Measurements from ENCODE around the gene BUB3.

Gene BUB3

DNA sequence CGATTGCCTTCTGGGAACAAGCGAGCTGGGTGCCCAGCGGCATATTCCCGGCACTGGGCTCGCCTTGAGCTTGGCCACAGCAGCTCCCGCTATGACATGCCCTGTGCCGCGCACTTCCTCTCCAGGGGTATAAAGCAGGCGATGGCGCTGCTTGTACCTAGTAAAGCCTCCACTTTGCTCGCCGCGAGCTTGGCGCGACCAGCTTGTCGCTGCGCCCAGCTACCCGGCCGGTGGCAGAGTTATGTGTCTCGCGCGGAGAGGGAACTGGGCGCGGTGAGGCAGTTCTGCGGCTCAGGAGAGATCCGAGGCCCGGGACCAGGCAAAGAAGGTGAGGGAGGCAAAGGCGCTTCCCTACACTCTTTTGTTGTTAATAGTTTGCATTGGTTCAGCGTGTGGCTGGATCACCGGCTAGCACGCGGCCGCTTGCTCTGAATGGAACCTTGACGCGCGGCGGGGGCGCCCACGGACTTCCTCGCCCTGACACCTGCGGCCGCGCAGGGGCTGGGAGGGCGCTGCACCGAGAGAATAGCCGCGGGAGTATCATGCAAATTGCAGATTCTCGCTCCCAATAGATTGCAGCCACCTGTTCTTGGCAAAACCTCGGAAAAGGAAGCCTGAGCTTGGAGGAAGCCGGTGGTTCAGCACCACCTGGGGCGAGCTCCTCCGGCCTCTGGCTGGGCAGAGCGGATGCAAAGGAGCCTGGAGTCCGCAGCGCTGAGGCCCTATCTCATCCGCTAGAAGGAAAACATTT, 3.0 kb upstream of the BUB3 start:
- H3K27me3 ChIP-seq (ENCODE audit: insufficient read depth, low read depth, severe bottlenecking): peaks cover 69% of the 10 kb centered on the region
- H3K4me3 ChIP-seq (ENCODE audit: low read depth, low read length): peak overlapping the region; percentile 39
- TF ChIP-seq, protein P1, sequence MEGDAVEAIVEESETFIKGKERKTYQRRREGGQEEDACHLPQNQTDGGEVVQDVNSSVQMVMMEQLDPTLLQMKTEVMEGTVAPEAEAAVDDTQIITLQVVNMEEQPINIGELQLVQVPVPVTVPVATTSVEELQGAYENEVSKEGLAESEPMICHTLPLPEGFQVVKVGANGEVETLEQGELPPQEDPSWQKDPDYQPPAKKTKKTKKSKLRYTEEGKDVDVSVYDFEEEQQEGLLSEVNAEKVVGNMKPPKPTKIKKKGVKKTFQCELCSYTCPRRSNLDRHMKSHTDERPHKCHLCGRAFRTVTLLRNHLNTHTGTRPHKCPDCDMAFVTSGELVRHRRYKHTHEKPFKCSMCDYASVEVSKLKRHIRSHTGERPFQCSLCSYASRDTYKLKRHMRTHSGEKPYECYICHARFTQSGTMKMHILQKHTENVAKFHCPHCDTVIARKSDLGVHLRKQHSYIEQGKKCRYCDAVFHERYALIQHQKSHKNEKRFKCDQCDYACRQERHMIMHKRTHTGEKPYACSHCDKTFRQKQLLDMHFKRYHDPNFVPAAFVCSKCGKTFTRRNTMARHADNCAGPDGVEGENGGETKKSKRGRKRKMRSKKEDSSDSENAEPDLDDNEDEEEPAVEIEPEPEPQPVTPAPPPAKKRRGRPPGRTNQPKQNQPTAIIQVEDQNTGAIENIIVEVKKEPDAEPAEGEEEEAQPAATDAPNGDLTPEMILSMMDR (IDR thresholded peaks at IDR 0.05; ENCODE audit: low read depth, low read length): no peak
- peaks cover 20% of the 10 kb centered on the region for H3K36me3 ChIP-seq
- peak; percentile 47 for DNase-seq
- H3K9me3 ChIP-seq (ENCODE audit: severe bottlenecking): peaks cover 9% of the 10 kb centered on the region
- no peak overlapping the region for H3K27ac ChIP-seq

DNA sequence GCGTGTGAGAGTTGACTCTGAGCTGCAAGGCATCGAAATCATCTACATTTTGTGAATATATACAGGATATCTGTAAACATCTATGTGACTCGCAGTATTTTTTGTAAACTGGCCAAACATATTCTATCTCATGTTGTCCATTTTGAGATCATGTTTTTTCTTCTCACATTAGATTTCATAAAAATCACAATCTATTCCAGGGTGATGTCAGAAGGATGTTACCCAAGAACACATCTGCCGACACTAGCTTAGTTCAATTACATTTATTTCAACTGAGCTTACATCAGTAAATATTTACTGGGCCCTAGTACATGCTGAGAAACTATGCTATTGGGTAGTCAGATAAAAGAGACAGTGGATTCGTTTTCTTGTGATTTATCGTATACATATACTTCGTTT, 2.5 kb upstream of the BUB3 start:
- Histone ChIP-seq H3K9me3 (ENCODE audit: severe bottlenecking) (peaks cover 9% of the 10 kb centered on the region), H3K27me3 (ENCODE audit: insufficient read depth, low read depth, severe bottlenecking) (peaks cover 63% of the 10 kb centered on the region), H3K36me3 (peaks cover 26% of the 10 kb centered on the region), H3K4me3 (ENCODE audit: low read depth, low read length) (no peak overlapping the region), H3K27ac (no peak overlapping the region)
- no peak for DNase-seq
- TF ChIP-seq, protein P1 (IDR thresholded peaks at IDR 0.05; ENCODE audit: low read depth, low read length): no peak

DNA sequence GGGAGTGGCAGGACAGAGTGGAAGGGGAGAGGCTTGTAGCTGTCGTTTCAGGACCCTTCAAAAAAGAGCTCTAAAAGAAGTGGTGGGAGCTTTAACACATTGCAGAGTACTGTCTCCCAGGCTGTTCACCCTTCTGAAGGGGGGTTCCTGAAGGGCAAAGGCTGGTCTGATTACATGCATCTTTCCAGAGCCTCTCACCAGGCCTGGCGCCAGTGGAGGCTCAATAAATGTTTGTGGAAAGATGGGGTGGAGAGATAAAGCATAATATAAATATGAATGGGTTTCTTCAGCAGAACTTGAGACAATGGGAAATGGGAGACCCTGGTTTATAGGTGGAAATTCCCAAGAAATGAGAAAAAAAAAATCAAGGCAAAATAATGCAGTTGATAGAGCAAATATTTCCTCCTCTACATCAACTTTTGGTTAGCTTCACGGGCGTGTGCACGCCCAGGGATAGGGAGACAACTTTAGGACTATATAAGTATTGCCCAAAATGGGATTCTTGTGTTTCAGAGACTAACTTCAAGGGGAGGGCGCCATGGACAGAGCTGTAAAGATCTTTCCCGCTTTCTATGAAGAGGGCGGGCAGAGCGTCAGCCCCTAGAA, 613 bp upstream of the BUB3 start:
- H3K36me3 ChIP-seq: peaks cover 44% of the 10 kb centered on the region
- peaks cover 44% of the 10 kb centered on the region for H3K27me3 ChIP-seq (ENCODE audit: insufficient read depth, low read depth, severe bottlenecking)
- peak overlapping the region; percentile 58; the same call in 1 of the 2 replicates for H3K27ac ChIP-seq
- H3K9me3 ChIP-seq (ENCODE audit: severe bottlenecking): peaks cover 9% of the 10 kb centered on the region
- no peak for DNase-seq
- TF ChIP-seq, protein P1 (IDR thresholded peaks at IDR 0.05; ENCODE audit: low read depth, low read length): no peak
- no peak overlapping the region for H3K4me3 ChIP-seq (ENCODE audit: low read depth, low read length)

DNA sequence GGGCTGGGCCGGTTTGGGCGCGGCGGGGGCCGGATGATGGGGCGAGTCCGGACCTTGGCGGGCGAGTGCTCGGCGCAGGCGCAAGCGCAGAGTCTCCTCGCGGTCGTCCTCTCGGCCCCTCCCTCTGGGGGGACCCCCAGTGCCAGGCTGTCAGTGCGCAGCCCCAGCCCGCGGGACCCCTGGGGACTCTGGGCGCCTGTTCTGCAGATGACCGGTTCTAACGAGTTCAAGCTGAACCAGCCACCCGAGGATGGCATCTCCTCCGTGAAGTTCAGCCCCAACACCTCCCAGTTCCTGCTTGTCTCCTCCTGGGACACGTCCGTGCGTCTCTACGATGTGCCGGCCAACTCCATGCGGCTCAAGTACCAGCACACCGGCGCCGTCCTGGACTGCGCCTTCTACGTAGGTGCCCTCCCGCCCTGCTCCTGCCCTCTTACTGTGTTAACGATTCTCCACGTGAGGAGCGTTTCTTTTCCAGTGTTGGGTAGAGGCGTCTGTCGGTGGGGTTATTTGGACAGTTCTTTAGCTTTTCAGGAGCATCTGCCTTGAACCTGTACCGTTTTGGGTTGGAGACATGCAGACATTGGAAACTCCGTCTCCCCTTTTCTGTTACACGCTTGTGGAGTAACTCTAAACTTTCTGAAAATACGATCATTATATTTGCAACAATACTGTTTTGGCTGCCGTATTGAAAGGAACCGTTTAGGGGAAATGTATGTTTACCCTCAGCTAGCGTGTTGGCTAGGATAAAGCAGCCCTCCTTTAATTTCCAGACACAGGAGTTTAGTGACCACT, 706 bp downstream of the BUB3 start:
- TF ChIP-seq, protein P1 (IDR thresholded peaks at IDR 0.05; ENCODE audit: low read depth, low read length): no peak
- peak; percentile 62 for DNase-seq
- peaks cover 9% of the 10 kb centered on the region for H3K9me3 ChIP-seq (ENCODE audit: severe bottlenecking)
- H3K36me3 ChIP-seq: peaks cover 56% of the 10 kb centered on the region
- H3K4me3 ChIP-seq (ENCODE audit: low read depth, low read length): peak overlapping the region; percentile 99
- peaks cover 31% of the 10 kb centered on the region for H3K27me3 ChIP-seq (ENCODE audit: insufficient read depth, low read depth, severe bottlenecking)
- peak overlapping the region; percentile 99 for H3K27ac ChIP-seq

DNA sequence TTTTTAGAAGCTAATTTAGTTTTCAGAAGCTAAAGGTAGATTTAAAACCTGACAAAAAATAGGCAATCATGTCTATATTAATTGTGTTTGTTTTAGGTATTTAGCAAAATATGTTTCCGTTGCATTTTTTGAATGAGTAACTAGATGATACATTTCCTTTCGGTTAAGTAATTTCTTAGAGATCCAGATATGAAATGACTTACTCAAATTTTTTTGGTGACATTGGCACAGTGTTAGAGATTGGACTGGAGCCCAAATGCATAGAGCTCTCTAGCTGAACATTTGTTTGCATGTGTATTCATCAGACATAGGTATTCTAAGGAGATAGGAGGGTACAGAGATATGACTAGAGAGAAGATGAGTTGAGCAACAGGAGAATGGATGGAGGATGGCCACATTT, 1.9 kb downstream of the BUB3 start:
- TF ChIP-seq, protein P1 (IDR thresholded peaks at IDR 0.05; ENCODE audit: low read depth, low read length): no peak
- H3K4me3 ChIP-seq (ENCODE audit: low read depth, low read length): no peak overlapping the region
- DNase-seq: no peak
- H3K36me3 ChIP-seq: peaks cover 67% of the 10 kb centered on the region
- H3K9me3 ChIP-seq (ENCODE audit: severe bottlenecking): peaks cover 9% of the 10 kb centered on the region
- peaks cover 19% of the 10 kb centered on the region for H3K27me3 ChIP-seq (ENCODE audit: insufficient read depth, low read depth, severe bottlenecking)
- H3K27ac ChIP-seq: no peak overlapping the region

All from WERI-Rb-1 (cell line).